Neuronal stem cell (in vitro differentiated cells): ENCODE data around the gene RPS21.

Experiments
- DNase-seq: peaks from one replicate; pipeline ENCODE4 v3.0.0-alpha.2; 2013; ENCODE audit warnings: low spot score
- H2AFZ ChIP-seq: one replicate; pipeline ENCODE4 v1.6.1; 2013; ENCODE audit warnings: mild to moderate bottlenecking, low read length, inconsistent platforms
- H2AK5ac ChIP-seq: 2 replicates; pipeline ENCODE4 v1.6.1; 2013; ENCODE audit warnings: low read depth, mild to moderate bottlenecking, inconsistent platforms, low read length, moderate library complexity, mixed read lengths
- H2BK120ac ChIP-seq: 2 replicates; pipeline ENCODE4 v1.6.1; 2013; ENCODE audit warnings: low read depth, mild to moderate bottlenecking, inconsistent platforms, low read length, moderate library complexity, mixed read lengths
- H2BK12ac ChIP-seq: one replicate; pipeline ENCODE4 v1.6.1; 2013; ENCODE audit warnings: low read length, inconsistent platforms
- H2BK15ac ChIP-seq: 2 replicates; pipeline ENCODE4 v1.6.1; 2013; ENCODE audit warnings: mild to moderate bottlenecking, low read length, inconsistent platforms, mixed read lengths
- H2BK5ac ChIP-seq: one replicate; pipeline ENCODE4 v1.6.1; 2013; ENCODE audit warnings: inconsistent platforms, mild to moderate bottlenecking, low read length, moderate library complexity
- H3K14ac ChIP-seq: one replicate; pipeline ENCODE4 v1.6.1; 2013; ENCODE audit warnings: low read length, inconsistent platforms
- H3K18ac ChIP-seq: 2 replicates; pipeline ENCODE4 v1.6.1; 2013; ENCODE audit warnings: low read length, inconsistent platforms
- H3K23ac ChIP-seq: 2 replicates; pipeline ENCODE4 v1.6.1; 2013; ENCODE audit warnings: low read depth, mild to moderate bottlenecking, mixed read lengths, low read length, inconsistent platforms; ENCODE audit not compliant: poor library complexity
- H3K27ac ChIP-seq: replicated peaks from 3 replicates; pipeline ENCODE4 v1.5.1; 2013; ENCODE audit warnings: low read length, inconsistent platforms
- H3K27me3 ChIP-seq, 3 experiments: 2 replicates each; pipeline ENCODE4 v1.6.1; 2013; ENCODE audit warnings: low read length in 3 of 3, mild to moderate bottlenecking in 2 of 3, inconsistent platforms in 1 of 3, low read depth in 1 of 3, mixed read lengths in 1 of 3, moderate library complexity in 1 of 3; ENCODE audit not compliant: control insufficient read depth in 3 of 3, insufficient read depth in 3 of 3
- H3K36me3 ChIP-seq, 2 donors: replicated peaks in 1 of 2; 2 replicates each; pipeline ENCODE4 v1.6.1; 2013; ENCODE audit warnings: low read length in 2 of 2; ENCODE audit not compliant: control insufficient read depth in 2 of 2, insufficient read depth in 2 of 2
- H3K4ac ChIP-seq: 2 replicates; pipeline ENCODE4 v1.6.1; 2013; ENCODE audit warnings: inconsistent platforms, mild to moderate bottlenecking, low read length, moderate library complexity
- H3K4me1 ChIP-seq, 2 donors: 1 replicate in 1 of 2; 2 replicates in 1 of 2; pipeline ENCODE4 v1.6.1; 2013; ENCODE audit warnings: low read length in 2 of 2, low read depth in 1 of 2; ENCODE audit not compliant: control insufficient read depth in 2 of 2, insufficient read depth in 1 of 2
- H3K4me2 ChIP-seq: one replicate; pipeline ENCODE4 v1.6.1; 2013; ENCODE audit warnings: mild to moderate bottlenecking, low read length, inconsistent platforms; ENCODE audit not compliant: insufficient read depth, poor library complexity, severe bottlenecking
- H3K4me3 ChIP-seq, 2 donors: 2 replicates each; pipeline ENCODE4 v1.5.1; 2013; ENCODE audit warnings: low read length in 2 of 2, mild to moderate bottlenecking in 2 of 2, inconsistent platforms in 1 of 2, moderate library complexity in 1 of 2
- H3K79me1 ChIP-seq: one replicate; pipeline ENCODE4 v1.6.1; 2013; ENCODE audit warnings: low read depth, mild to moderate bottlenecking, inconsistent platforms, low read length, moderate library complexity
- H3K9ac ChIP-seq: one replicate; pipeline ENCODE4 v1.6.1; 2013; ENCODE audit warnings: mild to moderate bottlenecking, low read depth, low read length, inconsistent platforms; ENCODE audit not compliant: poor library complexity
- H3K9me3 ChIP-seq, 2 donors: replicated peaks in 1 of 2; 2 replicates each; pipeline versions ENCODE3 to v1.6.1; 2013; ENCODE audit warnings: low read length in 2 of 2, mild to moderate bottlenecking in 2 of 2, inconsistent platforms in 1 of 2, low read depth in 1 of 2, mixed read lengths in 1 of 2, moderate library complexity in 1 of 2; ENCODE audit not compliant: control insufficient read depth in 2 of 2, insufficient read depth in 1 of 2
- H4K8ac ChIP-seq: one replicate; pipeline ENCODE4 v1.6.1; 2013; ENCODE audit warnings: low read depth, mild to moderate bottlenecking, inconsistent platforms, low read length, moderate library complexity
- H4K91ac ChIP-seq: one replicate; pipeline ENCODE4 v1.6.1; 2013; ENCODE audit warnings: low read length, low read depth, mild to moderate bottlenecking, inconsistent platforms; ENCODE audit not compliant: poor library complexity
- WGBS, 2 donors: extraction: QIAGEN DNeasy Blood & Tissue Kit; methylation state at CpG; one replicate each; pipeline ENCODE4 v1.1.7; 2013; ENCODE audit warnings: missing lambda C conversion rate in 2 of 2, mixed read lengths in 1 of 2; ENCODE audit not compliant: insufficient read length in 2 of 2, insufficient replicate concordance in 1 of 2; ENCODE audit errors: extremely low coverage in 2 of 2; 5-methylcytosine and 5-hydroxymethylcytosine counted together

RPS21 gene

DNA sequence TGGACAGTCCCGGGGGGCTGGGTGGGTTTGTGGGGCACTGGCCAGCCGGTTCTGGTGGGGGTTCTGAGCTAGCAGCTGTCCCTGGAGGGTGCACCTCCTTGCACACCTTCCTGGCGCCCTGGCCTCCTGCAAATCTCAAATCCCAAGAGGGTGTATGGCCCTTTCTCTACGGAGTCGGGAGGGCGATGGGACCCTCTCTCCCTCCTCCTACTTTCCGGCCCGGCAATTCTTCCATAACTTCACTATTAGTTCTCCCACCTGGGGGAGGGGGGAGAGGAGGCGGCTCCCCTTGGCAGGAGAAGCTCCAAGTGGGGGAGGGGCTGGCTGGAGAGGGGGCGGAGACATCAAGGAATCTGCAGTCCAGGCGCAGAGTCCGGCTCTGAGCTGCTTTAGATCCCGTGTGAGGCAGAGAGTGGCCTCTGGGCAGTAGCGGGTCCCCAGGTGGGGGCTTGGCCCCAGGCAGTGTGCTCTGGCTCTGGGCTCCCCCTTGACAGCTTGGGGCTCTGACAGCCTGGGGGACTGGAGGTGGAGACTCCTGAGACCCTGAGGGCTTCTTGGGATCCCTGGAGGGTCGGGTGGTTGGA lies 18.4 kb upstream of the RPS21 start:
- peak overlapping the region; percentile 96 for H2BK5ac ChIP-seq
- H2BK15ac ChIP-seq, result peak overlapping the region; percentile 100
- H3K4me2 ChIP-seq, result peak overlapping the region; percentile 70
- peak overlapping the region; percentile 91 for H3K23ac ChIP-seq
- H3K79me1 ChIP-seq, result peaks cover 18% of the 10 kb centered on the region
- peak overlapping the region; percentile 98 for H2BK12ac ChIP-seq
- peak overlapping the region; percentile 94 for H3K14ac ChIP-seq
- peak overlapping the region; percentile 92 for H3K27ac ChIP-seq
- peak overlapping the region; percentile 100 for H3K18ac ChIP-seq
- H3K9ac ChIP-seq, result peak overlapping the region; percentile 88
- WGBS, 2 donors, result no CpG with 5 or more reads among the region's 15 CpGs
- H3K27me3 ChIP-seq, result no peaks in the 10 kb centered on the region
- H3K9me3 ChIP-seq, result no peaks in the 10 kb centered on the region
- H2AK5ac ChIP-seq, result peak overlapping the region; percentile 100
- H3K4me1 ChIP-seq, result peaks cover 51 to 56% of the 10 kb centered on the region in 2 donors
- H3K4ac ChIP-seq, result peak overlapping the region; percentile 100
- peak overlapping the region; percentile 99 for H4K91ac ChIP-seq
- DNase-seq, result peak; percentile 73
- H4K8ac ChIP-seq, result no peak overlapping the region
- peak overlapping the region; percentile 100 for H2BK120ac ChIP-seq
- peak overlapping the region in 1 of 2 donors; percentile 66 for H3K4me3 ChIP-seq
- no peaks in the 10 kb centered on the region for H3K36me3 ChIP-seq
- H2AFZ ChIP-seq, result peak overlapping the region; percentile 89

DNA sequence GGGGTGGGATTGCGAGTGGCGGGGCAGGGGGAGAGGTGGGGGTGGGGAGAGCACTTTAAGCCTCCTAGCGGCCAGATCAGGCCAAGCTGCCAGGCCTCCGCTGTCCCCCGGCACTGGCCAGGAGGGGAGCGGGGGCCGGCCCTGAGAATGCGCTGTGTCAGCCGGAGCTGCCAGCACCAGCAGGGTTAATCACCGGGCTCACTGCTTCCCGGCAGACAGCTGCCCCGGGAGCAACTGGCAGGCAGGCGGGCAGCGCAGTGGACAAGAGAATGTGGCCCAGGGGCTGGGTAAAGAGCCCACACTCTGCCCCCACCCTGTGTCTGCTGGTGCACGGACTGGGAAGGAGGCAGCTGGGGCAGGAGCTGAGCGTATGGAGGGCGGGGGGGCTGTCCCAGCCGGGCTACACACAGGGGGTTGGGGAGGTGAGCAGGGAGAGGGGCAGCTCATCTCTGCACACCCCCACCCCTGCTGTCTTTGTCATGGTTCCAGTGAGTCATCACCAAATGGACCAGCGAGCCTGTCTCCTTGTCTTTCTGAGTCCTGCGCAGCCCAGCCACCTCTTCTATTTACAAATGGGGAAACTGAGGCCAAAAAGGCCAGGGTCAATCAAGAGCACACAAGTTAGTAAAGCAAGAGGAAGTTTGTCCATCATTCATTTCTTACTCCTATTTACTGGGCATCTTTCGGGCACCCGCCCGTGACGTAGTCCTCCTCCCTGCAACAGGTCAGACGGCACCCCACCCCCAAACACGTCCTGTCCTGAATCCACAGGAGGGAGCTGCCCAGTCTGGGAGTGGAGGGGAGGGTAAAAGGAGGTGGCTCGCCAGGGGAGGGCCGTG lies 17.7 kb upstream of the RPS21 start:
- Histone ChIP-seq H3K27ac (peak overlapping the region; percentile 92), H3K18ac (peak overlapping the region; percentile 98), H3K79me1 (peaks cover 14% of the 10 kb centered on the region), H3K27me3 (no peaks in the 10 kb centered on the region), H2BK12ac (peak overlapping the region; percentile 98), H3K4me3 (peak overlapping the region in 1 of 2 donors; percentile 66), H2BK15ac (peak overlapping the region; percentile 100), H3K36me3 (no peaks in the 10 kb centered on the region), H2AFZ (peak overlapping the region; percentile 89), H2BK5ac (peak overlapping the region; percentile 96), H3K4ac (no peak overlapping the region), H4K8ac (no peak overlapping the region), H3K14ac (peak overlapping the region; percentile 56), H2AK5ac (peak overlapping the region; percentile 100), H4K91ac (no peak overlapping the region), H2BK120ac (peak overlapping the region; percentile 100), H3K4me2 (peak overlapping the region; percentile 70), H3K23ac (peak overlapping the region; percentile 37), H3K4me1 (peaks cover 46 to 49% of the 10 kb centered on the region in 2 donors), H3K9me3 (peaks cover 3 to 6% of the 10 kb centered on the region in 2 donors), H3K9ac (peak overlapping the region; percentile 77)
- no CpG with 5 or more reads among the region's 28 CpGs for WGBS, 2 donors
- DNase-seq, result peak; percentile 69

DNA sequence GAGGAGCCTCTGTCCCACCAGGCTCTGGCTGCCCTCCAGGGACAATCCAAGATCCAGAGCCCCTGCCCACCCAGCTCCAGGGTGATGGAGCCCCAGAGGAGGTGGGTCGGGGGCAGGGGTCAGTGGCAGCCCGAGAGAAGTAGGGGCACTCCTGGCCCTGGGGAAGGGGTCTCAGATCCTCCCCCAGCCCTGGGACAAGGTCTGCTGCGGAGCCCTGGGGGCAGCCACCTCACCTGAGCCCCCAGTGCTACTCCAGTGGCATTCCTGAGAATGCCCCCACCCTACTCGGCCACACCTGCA lies 17.1 kb upstream of the RPS21 start:
- H3K79me1 ChIP-seq, result peaks cover 13% of the 10 kb centered on the region
- H3K4me1 ChIP-seq, result peaks cover 41 to 45% of the 10 kb centered on the region in 2 donors
- peak overlapping the region; percentile 96 for H2BK5ac ChIP-seq
- H3K18ac ChIP-seq, result peak overlapping the region; percentile 94
- no peaks in the 10 kb centered on the region for H3K36me3 ChIP-seq
- peak overlapping the region; percentile 77 for H3K9ac ChIP-seq
- H3K9me3 ChIP-seq, result peaks cover 3 to 9% of the 10 kb centered on the region in 2 donors
- no peak overlapping the region for H3K27ac ChIP-seq
- H4K91ac ChIP-seq, result peak overlapping the region; percentile 79
- H3K4me2 ChIP-seq, result no peak overlapping the region
- no peak overlapping the region for H3K4ac ChIP-seq
- H3K27me3 ChIP-seq, result no peaks in the 10 kb centered on the region
- H2BK15ac ChIP-seq, result peak overlapping the region; percentile 100
- no peak overlapping the region for H4K8ac ChIP-seq
- H3K23ac ChIP-seq, result peak overlapping the region; percentile 37
- H2BK120ac ChIP-seq, result peak overlapping the region; percentile 21
- H2AFZ ChIP-seq, result no peak overlapping the region
- H2BK12ac ChIP-seq, result peak overlapping the region; percentile 98
- peak overlapping the region; percentile 100 for H2AK5ac ChIP-seq
- no peak overlapping the region for H3K4me3 ChIP-seq
- no peak for DNase-seq
- no CpG with 5 or more reads among the region's 4 CpGs for WGBS, 2 donors
- H3K14ac ChIP-seq, result no peak overlapping the region
